SKM-1 (cell line): ENCODE measurements around the gene SHTN1.

Source experiments
- DNase-seq: peaks from one replicate; lab custom pipeline; 2025; ENCODE audit not compliant: unreplicated experiment; lab: John Stamatoyannopoulos, UW

The SHTN1 gene

DNA sequence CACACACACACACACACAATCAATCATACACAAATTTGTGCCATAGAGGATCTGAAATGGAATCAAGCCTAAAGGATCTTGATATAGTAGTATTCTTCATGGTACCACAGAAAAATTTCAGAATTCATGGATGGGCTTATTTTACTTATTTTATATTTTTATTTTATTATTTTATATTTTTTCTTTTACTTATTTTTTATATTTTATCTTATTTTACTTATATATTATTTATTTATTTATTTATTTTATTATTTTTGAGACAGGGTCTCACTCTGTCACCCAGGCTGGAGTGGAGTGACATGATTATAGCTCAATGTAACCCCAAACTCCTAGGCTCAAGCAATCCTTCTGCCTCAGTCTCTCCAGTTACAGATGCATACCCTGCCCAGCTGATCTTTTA, 16.7 kb downstream of the SHTN1 start:
- DNase-seq, result no peak

DNA sequence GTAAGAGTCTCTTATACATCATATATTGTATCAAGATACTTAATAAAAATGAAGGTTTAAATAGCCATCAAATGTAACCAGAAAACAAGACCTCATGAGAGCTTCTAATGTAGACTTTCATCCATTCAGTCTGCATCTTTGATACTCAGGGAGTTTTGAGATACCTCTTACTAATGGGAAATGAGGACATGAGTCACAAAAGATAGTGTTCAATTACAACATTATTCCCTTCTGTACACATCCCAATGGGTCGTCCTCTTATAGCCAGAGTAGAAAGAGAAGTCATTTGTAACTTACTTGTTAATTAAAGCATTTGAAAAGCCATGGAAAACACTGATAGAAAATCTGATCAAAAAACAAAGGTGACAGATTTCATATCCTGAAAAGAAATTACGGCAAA, 19.4 kb downstream of the SHTN1 start:
- no peak for DNase-seq

DNA sequence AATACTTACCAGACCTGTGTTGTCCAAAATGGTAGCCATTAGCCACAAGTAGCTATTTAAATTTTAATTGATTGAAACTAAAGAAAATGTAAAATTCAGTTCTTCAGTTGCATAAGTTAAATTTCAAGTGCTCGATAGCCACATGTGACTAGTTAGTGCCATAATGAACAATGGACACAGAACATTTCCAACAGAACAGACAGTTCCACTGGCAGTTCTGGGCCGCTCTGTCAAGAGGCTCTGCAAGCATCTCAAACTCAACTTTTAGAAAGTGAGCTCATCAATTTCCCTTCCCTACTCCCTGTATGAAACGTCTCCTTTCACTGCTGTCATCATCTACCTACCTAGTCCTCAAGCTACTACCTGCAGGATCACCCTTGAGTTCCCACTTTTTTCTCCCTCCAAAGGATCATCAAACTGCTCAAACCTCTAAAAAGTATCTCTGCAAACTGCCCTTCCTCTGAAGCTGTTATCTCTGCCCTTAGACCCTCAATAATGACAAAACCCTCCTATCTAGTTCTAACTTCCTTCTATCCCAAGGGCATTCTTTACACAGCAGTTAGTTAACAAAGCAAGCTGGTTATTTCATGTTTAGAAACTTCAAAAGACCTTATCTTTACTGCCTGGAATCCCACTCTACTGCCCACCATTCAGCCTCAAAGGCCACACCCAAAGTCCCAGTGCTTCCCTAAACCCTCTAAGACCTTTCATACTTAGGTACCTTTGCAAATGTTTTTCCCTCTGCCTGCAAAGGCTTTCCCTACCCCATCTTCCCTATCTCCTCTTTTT, 20.6 kb downstream of the SHTN1 start:
- no peak for DNase-seq

DNA sequence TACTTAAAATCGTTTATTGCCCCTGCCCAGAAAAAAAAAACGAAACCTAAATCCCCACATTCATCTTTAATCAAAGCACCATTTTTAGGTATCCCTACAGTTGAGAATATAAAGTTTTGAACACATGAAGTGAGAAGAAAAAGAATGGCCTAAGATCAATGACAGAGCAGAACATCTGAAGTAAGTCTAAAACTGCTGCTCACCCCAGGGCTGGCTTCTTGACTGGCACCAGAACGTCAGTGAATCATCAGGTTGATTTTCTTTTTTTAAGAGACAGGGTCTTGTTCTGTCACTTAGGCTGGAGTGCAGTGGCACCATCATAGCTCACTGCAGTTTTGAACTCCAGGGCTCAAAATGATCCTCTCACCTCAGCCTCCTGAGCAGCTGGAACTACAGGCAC, 24.9 kb downstream of the SHTN1 start:
- DNase-seq, result no peak

DNA sequence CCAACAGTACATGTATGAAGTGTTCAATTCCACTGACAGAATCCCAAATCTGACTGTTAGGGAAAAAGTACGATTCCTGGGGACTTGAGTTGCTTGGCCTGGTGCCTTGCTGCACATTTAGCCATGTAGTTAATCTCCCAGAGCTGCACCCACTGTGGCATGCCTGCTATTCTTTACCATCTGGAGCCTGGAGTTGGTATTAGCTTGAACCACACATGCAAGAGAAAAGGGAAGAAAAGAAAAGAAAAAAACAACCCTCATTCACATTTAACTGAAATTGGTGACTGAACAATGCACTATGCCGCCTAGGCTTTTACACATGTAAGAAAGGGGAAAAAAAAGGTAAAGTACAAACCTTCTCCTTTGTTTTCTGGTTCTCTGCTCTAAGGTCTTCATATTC, 26.1 kb downstream of the SHTN1 start:
- DNase-seq, result no peak

DNA sequence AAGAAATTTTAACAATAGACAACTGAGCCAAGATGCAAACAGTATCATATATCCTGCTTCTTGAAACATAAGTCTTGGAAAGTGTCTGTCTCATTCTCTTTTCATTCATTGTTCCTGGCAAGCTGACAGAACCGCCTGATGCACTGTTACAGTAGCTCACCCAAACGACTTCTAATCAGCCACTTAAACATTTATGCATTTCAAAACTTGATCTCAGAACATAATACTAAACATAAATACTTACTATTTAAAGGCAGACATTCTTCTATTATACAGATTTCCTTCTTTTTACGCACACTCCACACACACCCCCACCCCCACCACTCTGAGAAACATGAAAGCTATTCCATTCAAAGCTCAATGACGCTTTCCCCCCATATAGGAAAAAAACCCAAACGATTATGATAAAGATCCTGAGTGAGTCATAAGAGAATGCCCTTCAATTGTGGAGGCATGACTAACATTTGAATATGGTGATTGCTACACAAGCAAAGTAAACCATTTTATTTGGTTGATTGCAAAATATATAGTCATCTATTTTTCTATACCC, 30.5 kb downstream of the SHTN1 start:
- DNase-seq, result no peak

DNA sequence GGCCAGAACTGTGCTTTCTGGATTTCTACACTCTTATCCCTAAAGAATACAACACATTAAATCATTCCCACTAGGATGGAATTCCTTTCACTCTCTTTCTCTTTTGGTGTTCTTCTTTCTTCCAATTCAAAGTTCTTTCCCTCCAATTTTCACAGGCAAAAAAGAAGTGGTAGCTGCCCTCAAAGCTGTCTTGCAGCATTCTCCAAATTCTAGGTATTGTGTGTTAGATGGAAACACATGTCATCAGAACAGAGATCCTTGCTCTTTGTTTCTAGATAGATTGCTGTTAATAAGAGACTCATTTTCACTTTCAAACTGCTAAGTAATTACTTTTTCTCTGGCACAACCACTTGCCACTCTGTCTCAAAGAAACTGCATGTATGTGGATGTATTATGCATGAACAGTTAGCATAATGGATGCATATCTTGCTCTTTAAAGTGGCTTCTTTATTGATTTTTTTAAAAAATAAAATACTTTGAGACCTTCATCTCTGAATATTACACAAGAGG, 31.0 kb downstream of the SHTN1 start:
- DNase-seq, result no peak

DNA sequence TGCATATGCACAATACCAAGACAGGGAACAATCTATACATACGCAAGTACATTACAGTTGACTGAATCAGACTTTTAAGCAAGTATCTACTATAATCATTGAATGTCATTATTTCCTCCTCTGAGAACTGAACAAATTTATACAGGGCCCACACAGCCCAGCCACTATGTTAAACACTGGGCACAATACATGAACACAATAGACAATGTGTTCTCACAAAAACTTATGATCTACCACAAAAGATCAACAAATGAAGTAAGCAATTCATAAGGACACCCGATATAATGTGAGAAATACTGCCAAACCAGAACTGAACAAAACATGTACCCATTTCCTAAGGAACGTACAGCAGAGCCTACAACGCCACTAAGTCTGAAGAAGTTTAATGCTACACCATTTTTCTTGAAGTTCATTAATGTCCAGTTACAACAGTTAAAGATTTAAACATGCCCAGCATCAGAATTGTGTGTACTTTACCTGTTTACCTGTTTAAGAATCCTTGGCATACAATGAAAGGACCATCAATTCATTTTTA, 31.5 kb downstream of the SHTN1 start:
- no peak for DNase-seq

DNA sequence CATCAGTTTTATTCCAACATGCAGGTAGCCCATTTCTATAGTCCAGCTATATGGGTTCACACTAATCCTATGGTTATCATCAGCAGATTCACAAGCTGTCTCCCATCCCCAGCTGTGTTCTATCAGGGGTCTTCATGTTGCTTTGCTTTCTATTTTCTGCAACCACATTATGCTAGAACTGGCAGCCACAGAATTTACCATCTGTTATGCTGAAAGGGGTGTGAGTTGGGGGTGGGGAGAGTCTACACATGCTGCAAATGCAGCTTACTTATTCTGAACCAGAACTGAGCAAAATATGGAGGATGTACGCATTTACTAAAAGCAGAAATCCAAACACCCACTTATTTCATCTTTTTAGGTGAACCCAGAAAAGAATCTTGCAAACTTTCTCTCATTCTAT, 32.9 kb downstream of the SHTN1 start:
- DNase-seq, result no peak

DNA sequence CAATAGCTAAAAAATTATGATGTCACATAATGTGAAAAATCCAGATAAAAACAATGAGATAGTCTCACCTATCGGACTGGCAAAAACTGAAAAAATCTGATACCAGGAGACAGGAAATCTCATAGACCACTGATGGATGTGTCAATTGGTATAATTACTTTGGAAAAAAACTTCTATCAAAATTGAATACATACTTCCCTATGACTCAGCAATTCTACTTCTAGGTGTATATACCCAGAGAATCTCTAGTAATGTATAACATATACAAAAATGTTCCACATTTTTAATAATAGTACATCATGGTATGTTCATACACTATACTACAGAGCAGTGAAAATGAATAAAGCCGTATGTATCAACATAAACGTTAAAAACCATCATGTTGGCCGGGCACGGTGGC, 34.9 kb downstream of the SHTN1 start:
- DNase-seq, result no peak

DNA sequence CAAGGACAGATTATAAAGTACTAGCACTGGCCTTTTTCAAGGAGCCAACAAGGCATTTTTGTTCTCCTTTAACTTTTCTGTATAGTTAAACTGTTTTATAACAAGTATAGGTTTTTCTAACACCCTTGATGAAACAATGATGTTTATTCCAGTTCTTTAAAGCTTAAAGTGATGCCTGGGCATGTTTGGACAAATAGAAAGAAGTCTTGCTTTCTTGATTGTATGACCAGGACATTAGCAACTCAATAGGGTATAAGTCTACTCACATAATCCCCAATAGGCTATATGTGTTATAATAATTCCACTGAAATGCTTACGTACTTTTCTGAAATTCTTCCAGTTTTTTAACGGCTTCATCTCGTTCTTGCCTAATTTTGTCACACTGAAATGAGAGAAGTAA, 36.7 kb downstream of the SHTN1 start:
- DNase-seq, result no peak

DNA sequence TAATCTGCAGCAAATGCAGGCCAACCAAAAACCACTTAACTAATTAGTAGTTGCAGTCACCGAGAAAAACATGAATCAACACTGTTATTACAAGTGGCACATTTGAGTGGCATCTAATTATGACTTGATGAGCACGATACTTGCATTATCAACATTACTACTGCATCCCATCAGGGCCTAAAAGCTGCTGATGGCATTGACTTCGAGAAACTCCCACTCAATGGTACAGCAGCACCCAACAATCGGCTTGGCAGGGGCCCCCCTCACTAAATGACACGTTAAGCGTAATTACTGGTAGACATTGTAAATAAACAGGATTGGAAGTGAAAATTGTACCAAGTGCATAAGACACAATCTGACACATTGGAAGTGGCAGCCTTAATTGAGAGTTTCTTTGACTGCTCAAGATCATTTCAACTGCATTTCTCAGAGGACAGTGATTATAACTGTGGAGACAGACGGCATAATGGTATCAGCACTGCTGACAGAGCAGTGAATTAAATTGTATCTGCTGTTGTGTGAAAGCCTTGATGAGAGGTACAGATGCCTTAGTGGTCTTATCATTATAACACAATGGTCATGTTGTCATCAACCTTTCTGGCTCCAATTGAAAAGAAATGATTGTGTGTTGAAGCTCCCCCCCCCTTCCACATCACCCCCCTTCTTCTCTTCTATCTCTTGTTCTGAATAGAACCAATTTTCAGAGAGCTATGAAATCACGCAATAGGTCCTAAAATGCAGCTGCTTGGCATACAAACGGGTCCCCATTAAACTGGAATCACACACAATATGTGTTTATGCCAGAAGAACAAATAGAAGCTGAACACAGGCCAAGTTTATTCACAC, 43.4 kb downstream of the SHTN1 start:
- no peak for DNase-seq

DNA sequence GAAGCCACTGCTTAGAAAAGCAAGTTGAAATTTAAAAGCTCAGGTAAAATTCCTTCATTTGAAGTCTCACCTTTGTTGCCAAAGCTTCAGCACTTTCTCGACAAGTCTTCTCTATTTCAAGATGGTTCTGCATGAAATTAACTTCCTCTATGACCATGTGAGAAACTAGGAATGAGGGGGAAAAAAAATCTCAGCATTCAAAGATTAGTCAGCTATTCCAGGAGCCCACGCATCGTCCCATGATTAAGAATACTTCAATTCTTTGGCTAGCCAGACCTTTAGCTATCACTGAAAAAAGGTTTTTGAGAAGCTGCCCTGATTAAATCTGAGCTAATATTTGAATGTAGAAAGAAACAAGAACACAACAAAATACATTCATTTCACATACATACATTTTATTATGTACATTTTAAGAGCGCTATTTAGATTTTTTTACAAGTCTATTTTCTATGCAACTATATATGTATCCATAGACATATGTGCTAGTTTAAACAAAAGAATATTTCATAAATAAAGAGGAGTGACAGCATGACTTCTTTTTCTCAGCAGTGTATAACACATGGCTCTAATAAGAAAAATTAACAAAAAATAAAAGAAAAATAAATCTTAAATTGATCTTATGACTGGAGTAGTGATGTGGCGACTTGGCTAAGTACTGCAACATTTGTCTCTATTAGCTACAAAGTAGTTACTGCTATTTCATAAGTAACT, 44.8 kb downstream of the SHTN1 start:
- DNase-seq, result no peak

DNA sequence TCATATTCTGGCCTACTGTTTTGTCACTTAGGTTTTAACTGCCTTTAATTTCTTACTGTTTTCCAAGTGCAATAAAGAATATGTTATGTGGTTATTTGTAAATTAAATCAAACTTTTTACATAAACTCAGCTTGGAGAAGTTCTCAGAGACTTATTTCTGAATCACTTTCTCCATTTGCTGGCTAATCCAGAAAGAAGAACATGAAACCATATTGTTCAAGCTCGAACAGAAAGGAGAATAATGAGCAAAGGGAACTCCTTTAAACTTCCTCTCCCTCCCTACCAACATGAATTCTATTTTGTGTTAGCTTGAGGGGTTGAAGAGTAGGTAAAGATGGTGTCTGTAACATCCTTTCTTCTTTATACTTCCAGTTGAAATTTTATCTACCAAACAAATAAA, 52.3 kb downstream of the SHTN1 start:
- no peak for DNase-seq

DNA sequence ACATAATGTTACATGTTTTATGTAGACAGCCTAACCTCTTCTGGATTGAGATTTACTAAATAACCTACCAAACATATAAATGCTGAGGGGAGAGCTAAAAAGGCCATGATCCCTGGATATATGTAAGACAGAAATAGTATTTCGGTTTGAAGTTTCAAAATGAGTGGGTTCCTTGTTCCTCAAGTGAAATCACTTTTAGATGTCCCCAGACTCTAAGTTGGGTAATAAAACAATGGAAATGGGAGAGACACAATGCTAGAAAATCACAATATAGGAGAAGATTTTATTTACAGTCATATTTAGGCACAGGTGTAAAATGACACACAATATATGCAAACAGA, 56.5 kb downstream of the SHTN1 start:
- DNase-seq, result no peak

DNA sequence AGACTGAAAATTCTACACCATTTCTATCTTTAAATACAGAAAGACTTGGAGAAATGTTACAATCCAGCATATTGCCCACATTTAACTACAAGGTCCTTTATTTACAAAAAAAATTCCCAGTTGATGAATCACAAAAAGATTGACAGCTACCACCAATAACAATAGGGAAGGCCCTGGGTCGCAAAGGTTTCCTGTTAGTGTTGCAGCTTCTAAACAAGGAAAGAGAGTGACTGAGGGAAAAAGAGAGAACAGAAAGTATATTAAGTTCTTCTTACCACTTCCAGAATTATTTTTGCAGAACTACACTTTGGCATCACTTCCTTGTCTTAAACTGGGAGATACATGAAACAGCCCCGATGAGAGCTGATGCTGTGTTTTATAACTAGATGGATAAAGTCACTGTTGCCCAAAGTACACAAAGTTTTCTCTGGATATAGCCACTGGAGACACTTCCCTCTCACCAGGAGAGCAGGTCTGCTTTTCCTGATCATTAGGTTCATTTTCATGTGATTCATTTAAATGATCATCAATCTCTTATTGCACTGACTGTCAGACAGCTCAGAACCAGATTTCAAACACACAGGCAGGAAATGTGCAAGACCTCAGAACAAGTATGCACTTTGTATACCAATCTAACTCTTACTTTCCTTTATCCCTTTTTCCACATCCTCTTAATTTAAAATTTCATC, 57.0 kb downstream of the SHTN1 start:
- DNase-seq, result peak; percentile 43

DNA sequence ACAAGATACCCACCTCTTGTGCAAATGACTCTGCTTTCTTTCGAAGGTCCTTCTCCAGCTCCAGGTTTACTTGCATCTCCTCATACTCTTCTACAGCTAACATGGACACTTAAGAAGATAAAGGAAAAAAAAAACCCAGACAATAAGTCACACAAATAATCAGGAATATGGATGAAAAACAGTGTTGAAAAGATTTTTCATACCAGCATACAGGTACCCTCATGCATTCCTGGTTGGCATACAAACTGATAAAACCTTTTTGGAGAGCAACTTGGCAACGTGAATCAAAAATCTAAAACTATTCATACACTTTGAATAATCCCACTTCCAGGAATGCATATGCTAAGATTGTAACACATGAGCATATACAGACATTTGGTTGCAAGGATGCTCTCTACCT, 60.1 kb downstream of the SHTN1 start:
- no peak for DNase-seq

DNA sequence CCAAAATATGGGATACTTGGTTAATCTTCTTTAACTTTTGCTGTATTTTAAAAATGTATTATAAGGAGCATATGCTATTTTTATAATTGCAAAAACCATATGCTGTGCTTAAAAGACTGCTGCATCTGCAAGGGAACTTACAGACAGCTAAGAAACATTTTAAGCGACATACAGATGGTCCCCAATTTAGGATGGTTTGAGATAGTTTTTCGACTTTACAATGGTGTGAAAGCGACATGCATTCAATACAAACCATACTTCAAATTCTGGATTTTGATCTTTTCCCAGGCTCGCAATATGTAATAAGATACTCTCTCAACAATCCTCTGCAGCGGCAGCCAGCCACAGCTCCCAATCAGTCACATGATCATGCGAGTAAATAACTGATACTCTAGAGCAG, 73.2 kb downstream of the SHTN1 start:
- DNase-seq, result no peak

DNA sequence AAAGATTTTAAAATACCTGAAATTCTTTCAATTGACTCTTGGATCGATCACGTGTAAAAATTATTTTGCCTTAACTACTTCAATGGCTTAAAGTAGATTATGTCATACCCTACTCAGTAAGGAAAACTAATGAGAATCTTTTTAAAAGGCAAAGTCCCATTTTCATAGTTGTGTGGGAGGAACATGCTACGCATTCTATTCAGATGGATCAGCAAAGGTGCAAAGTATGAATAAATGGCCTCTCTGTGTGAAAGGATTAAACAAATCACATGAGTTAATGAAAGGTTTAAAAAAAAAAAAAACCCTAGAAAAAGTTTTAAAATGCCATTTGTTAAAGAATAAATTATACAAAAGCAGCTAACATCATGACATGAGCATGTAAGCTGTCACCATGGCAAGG, 78.6 kb downstream of the SHTN1 start:
- DNase-seq, result no peak

DNA sequence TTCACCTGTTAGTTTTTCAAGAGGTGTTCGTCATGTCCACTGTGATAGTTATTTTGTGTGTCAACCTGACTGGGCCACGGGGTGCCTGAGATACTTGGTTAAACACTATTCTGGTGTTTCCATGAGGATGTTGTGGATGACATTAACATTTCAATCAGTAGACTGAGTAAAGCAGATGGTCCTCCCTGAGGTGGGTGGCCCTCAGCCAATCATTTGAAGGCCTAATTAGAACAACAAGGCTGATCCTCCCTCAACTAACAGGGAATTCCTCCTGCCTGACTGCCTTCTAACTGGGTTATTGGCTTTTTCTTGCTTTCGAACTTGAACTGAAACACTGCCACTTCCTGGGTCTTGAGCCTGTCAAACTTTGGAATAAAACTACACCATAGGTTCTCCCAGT, 79.9 kb downstream of the SHTN1 start:
- no peak for DNase-seq

DNA sequence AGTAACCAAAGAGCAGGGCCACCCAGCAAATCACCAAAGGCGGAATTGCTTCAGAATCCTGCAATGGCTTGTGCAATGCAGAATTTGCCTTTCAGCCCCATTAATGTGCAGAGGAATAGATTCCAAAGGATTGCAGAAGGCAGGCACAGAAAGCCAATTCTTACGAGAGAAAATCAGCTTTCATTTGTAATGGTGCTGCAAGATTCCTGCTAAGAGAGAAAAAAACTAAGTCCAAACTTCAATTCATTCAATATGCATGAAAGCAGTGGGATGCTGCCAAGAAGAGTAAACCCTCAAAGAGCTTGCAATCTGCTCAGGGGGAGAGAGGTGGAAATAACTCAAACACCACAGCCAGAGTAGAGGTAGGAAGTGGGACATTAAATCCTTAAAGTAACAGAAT, 85.3 kb downstream of the SHTN1 start:
- DNase-seq, result no peak
